Retinal pigment epithelial cell (primary cell): ENCODE measurements around the gene NACC2.

Experiments used
- DNase-seq: peaks from one replicate; pipeline ENCODE4 v3.0.0-alpha.2; 2010; ENCODE audit warnings: low read depth
- H3K4me3 ChIP-seq: 2 replicates; pipeline ENCODE4 v1.5.1; 2011; ENCODE audit warnings: mild to moderate bottlenecking, low read length, control low read depth, moderate library complexity
- TF ChIP-seq, protein P1 (sequence below): conservative IDR thresholded peaks from 2 replicates; pipeline ENCODE4 v1.5.1; 2011; ENCODE audit warnings: low read depth, low read length, control low read depth, inconsistent platforms

The NACC2 gene

GRCh38 chr9:135962696-135963307 lies 132.3 kb downstream of the NACC2 start:
- TF ChIP-seq, protein P1, sequence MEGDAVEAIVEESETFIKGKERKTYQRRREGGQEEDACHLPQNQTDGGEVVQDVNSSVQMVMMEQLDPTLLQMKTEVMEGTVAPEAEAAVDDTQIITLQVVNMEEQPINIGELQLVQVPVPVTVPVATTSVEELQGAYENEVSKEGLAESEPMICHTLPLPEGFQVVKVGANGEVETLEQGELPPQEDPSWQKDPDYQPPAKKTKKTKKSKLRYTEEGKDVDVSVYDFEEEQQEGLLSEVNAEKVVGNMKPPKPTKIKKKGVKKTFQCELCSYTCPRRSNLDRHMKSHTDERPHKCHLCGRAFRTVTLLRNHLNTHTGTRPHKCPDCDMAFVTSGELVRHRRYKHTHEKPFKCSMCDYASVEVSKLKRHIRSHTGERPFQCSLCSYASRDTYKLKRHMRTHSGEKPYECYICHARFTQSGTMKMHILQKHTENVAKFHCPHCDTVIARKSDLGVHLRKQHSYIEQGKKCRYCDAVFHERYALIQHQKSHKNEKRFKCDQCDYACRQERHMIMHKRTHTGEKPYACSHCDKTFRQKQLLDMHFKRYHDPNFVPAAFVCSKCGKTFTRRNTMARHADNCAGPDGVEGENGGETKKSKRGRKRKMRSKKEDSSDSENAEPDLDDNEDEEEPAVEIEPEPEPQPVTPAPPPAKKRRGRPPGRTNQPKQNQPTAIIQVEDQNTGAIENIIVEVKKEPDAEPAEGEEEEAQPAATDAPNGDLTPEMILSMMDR: no peak
- H3K4me3 ChIP-seq: no peak overlapping the region
- DNase-seq: no peak

DNA sequence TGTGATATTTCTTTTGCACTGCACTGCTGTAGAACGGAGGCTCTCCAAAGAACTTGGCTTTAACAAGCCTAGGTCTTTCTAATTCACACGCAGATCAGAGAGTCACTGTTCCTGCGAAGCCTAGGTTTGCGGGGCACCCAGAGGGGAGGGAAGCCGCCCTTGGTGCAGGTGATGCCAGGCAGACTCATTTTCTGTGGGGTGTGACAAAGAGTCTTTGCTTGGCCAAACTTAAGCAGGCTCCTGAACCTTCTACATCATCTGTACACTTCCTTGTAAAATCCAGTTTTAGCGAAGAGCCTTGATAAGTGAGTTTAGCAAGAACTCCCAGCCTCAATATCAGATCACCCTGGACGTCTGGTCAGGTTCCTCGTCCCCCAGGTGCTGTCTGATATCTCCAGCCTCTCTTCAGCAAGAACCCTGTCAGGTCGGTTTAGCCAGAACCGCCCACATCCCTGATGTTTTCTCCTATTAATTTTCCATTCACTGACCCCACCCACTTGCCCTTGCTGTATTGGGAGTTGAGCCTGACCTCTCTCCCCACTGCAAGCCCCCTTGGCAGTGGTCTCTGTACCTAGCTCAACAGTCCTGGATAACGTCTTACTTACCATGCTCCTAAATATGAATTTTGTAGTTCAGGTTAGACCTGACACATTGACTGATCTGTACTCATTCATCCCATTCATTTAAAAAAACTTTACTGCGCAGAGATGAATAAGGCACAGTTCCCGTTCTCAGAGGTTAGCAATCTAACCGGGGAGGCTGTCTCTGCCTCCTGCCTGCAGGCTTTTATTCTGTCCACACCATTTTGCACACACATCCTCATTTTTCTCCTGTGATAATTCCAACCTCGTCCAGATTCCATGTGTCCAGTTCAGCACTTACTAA lies 133.0 kb downstream of the NACC2 start:
- peak overlapping the region; percentile 19 for H3K4me3 ChIP-seq
- no peak for DNase-seq
- TF ChIP-seq, protein P1: no peak

GRCh38 chr9:135961277-135961715 lies 133.8 kb downstream of the NACC2 start, which contains the start of gene UBAC1:
UBAC1 (minus strand) TSS chr9:135961373; CDS start chr9:135961162, 211 bp downstream.
- TF ChIP-seq, protein P1: peak; percentile 33
- H3K4me3 ChIP-seq: peak within 1 kb of the TSS; percentile 76
- DNase-seq: peak; percentile 76

DNA sequence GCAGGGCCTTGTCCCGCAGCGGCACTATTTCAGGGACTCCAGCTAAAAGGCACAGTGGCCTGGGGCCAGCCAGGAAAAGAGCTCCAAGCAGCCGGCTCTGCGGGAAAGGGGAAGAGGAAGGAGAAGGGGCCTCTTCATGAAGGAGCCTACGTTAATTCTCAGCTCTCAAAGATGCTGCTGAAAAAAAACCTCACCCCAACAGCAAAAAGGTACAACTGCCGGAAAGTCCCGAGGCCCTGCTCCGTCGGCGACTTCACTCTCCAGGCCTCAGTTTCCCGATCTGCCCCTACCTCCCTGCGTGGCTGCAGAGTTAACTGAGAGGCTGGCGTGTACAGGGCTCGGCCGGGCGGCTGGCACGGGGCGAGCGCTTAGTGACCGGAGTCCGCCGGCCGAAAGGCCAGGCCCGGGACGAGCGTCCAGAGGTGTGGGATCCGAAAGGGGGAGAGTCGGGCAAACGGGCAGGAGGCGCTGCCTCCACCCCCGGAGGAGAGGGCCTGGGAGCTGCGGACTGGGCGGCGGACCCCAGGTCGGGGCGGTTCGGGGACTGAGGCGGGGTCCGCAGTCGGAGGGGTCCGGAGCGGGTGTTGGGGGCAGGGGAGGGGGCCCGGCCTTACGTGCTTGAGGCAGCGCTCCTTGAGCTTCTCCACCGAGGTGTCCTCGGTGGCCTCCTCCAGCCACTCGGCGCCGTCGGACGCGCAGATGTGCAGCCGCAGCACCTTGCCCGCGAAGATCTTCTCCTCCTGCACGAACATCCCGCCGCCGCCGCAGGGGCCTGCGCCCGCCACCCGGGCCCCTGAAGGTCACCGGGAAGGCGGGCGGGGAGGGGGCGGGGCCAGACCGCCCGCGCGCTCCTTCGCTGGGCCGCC lies 134.4 kb downstream of the NACC2 start:
- TF ChIP-seq, protein P1: no peak
- no peak for DNase-seq
- H3K4me3 ChIP-seq: peak overlapping the region; percentile 76

DNA sequence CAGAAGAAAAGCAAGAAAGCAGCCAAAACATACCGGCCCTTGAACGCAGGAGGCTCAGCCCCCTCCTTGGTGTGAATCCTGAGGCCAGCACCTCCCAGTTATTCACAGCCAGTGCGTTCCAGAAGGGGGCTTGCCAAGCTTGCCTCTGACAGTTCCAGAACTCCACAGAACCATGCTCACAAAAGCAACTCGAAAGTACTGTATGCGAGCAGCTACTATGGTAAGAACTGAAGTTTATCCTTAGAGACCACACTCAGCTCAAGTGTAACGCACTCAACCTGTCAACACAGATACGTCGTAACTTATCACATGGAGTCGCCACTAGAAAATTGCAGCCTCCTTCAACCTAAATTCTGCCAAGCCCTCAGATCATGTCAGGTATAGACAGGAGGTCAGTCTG lies 135.3 kb downstream of the NACC2 start:
- TF ChIP-seq, protein P1: no peak

GRCh38 chr9:135958485-135958884 lies 136.6 kb downstream of the NACC2 start:
- no peak overlapping the region for H3K4me3 ChIP-seq
- DNase-seq: no peak
- TF ChIP-seq, protein P1: no peak

More for the DNA sequence above, 135.3 kb downstream of the NACC2 start:
- H3K4me3 ChIP-seq: peak overlapping the region; percentile 76
- no peak for DNase-seq
